LNCaP clone FGC (cell line): ENCODE data around the gene SEMA4D.

Source experiments
- DNase-seq: peaks from one replicate; pipeline ENCODE4 v3.0.0-alpha.2; 2011; ENCODE audit warnings: low read depth
- H3K4me3 ChIP-seq: 2 replicates; pipeline ENCODE4 v1.5.1; 2011; ENCODE audit warnings: mild to moderate bottlenecking, low read depth, low read length, control low read depth
- TF ChIP-seq, protein P1 (sequence below): IDR thresholded peaks from 2 replicates; pipeline ENCODE4 v1.5.1; 2012; ENCODE audit warnings: mild to moderate bottlenecking; ENCODE audit not compliant: control insufficient read depth, insufficient read depth; ENCODE audit errors: extremely low read depth

The SEMA4D gene

DNA sequence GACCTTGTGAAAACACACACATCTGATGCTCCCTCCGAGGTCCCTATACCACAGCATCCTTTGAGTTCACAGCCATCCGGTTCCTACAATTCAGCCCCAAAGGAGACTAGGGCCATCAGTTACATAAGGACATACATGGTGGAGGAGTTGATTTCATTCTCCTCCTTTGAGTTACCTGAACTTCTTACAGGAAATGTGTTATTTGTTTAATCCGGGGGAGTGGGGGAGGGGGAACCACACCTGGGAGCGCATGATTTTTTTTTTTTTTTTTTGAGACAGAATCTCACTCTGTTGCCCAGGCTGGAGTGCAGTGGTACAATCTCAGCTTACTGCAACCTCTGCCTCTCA is 30.7 kb downstream of the SEMA4D start:
- DNase-seq, result no peak
- TF ChIP-seq, protein P1, sequence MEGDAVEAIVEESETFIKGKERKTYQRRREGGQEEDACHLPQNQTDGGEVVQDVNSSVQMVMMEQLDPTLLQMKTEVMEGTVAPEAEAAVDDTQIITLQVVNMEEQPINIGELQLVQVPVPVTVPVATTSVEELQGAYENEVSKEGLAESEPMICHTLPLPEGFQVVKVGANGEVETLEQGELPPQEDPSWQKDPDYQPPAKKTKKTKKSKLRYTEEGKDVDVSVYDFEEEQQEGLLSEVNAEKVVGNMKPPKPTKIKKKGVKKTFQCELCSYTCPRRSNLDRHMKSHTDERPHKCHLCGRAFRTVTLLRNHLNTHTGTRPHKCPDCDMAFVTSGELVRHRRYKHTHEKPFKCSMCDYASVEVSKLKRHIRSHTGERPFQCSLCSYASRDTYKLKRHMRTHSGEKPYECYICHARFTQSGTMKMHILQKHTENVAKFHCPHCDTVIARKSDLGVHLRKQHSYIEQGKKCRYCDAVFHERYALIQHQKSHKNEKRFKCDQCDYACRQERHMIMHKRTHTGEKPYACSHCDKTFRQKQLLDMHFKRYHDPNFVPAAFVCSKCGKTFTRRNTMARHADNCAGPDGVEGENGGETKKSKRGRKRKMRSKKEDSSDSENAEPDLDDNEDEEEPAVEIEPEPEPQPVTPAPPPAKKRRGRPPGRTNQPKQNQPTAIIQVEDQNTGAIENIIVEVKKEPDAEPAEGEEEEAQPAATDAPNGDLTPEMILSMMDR, result no peak
- H3K4me3 ChIP-seq, result no peak overlapping the region

DNA sequence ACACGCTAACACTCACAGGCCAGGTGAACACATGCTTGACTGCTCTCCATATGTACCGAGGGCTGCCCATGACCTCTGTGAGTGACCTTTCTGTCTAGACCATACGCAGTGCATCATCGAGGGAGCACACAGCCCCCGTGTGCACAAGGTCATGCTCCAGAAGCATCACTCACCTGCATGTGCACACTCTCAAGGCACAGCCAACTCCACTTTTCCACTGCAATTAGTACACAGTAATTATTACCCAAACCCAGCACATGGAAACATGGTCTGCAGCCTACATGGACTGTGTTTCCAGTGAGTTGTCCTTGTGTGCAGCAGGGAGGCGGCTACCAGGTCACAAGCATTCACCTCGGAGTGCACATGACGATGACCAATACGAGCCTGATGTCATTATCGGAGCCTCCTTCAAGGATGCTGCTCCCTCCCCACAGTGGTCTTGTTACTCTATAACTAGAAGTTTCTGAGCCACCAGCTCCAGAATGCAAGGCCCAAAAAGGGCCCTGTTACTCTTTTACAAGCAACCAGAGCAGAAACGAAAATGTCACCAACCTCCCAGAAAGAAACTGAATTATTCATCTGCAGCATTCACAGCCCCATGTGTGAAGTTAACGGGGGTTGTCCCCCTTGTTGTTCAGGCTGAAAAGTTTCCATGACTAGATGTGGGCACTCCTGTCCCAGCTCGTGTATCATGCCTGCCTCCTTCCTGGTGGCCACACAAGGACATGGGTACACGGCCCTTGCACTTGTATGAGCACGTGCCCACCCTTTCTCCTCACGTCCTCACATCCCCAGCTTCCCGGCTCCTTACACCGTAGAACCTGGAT is 31.2 kb downstream of the SEMA4D start:
- no peak overlapping the region for H3K4me3 ChIP-seq
- TF ChIP-seq, protein P1, result no peak
- DNase-seq, result no peak

DNA sequence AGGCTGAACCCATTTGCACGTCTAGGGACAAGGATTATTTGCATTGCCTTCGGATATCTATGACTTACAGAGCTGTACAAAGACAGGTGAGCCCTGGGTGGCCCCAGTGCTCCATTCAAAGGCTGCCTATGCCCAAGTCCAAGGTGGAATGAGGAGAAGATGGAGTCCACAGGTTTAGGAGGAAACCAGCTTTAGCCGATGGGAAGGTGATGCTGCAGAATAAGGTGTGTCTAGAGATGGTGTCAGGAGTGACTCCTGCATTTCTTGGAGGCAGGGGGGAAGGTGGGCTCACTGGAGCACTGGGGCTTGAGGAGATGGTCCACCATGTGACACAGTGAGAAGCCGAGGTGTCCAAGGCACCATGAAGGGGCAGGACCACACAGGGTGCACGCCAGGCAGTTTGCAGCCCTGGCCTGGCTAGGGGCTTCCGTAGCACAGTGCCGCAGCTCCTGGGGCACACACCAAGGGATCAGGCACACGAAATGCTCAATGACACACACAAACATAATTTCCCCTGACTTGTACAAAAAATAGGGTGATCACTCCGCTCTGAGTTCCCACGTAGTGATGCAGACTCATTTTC is 32.1 kb downstream of the SEMA4D start:
- no peak overlapping the region for H3K4me3 ChIP-seq
- TF ChIP-seq, protein P1, result no peak
- no peak for DNase-seq

DNA sequence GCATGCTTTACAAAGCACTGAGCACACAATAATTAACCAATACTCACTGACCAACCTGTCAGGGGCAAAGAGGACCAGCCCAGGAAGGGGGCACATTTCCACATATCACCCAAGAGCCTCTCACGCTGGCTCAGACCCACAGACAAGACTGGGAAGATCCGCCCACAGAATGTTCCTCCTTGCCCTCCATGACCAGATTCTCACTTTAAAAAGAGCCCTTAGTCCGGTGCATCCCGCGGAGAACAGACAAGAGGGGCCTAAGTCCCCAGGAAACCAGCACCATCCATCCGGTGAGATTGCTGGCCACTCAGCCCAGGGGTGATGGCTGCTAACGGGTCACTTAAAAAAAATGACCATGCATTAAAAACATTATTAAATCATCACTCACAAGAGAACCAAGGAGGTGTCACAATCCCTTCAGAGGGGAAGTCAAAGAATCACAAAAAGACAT is 32.9 kb downstream of the SEMA4D start:
- DNase-seq, result no peak
- no peak overlapping the region for H3K4me3 ChIP-seq
- TF ChIP-seq, protein P1, result no peak

GRCh38 chr9:89464300-89464901 is 33.5 kb downstream of the SEMA4D start:
- TF ChIP-seq, protein P1, result no peak
- no peak overlapping the region for H3K4me3 ChIP-seq
- DNase-seq, result no peak

DNA sequence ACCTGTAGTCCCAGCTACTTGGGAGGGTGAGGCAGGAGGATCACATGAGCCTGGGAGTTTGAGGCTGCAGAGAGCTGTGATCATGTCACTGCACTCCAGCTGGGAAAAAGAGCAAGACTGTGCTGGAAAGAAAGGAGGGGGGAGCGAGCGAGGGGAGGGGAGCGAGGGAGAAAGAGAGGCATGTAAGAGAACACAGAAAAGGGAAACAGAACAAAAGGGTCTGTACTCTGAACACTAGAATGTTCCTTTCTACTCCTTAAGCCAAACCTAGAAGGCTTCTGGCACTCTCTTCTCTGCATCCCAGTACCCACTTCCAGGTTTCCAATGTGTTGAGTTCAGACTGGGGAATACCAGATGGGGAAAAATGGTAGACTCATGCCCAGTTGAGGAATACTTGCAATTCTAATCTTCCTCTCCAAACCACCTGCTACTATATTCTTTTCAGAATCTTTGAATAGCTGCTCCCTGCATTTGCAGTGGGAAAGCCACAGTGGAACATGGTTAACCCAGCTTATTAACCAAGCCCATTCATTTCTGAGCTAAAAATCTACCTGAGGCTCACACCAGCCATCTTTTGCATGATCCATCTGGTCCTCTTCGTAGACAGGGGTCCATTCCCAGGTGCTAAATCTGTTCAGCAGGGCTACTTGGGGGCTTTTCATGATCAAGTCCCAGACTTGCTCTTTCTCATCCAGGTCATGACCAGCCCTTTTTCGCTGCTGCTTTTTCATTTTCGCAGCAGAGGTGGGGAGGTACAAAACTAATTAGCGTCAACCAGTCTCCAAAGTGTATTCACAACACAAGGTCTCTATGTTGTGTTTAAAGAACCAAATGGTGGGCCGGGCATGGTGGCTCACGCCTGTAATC is 34.9 kb downstream of the SEMA4D start:
- H3K4me3 ChIP-seq, result no peak overlapping the region
- no peak for DNase-seq
- TF ChIP-seq, protein P1, result no peak
